Activated B cell treated with CpG ODN at 0.5 μM for 24 hours (primary cell): ENCODE data around the gene CFHR3. TPM values are rescaled to one million over a fixed set of nuclear protein-coding genes. Genes with fewer than 3 reads are reported as not detected.

ENCODE experiments used
- ATAC-seq: fragments of 200-7000 bp; cut with Tn5 transposase; one replicate; pipeline ENCODE4 v1.10.0; 2021; ENCODE audit warnings: low read depth, mild to moderate bottlenecking, moderate library complexity
- CTCF ChIA-PET: fragments of 350-600 bp; sonication (Branson Sonifier 250); formaldehyde crosslinking; loops from one replicate; lab custom pipeline; 2021; ENCODE audit warnings: antibody characterized with exemption; lab: Charles Lee
- POLR2A ChIA-PET: fragments of 350-600 bp; sonication (Branson Sonifier 250); formaldehyde crosslinking; loops from one replicate; lab custom pipeline; 2021; ENCODE audit warnings: antibody characterized with exemption; lab: Charles Lee
- DNase-seq: peaks from one replicate; pipeline ENCODE4 v3.0.0; 2022
- H3K27ac Mint-ChIP-seq: one replicate; pipeline ENCODE4 v1.8.0; 2020; ENCODE audit warnings: mixed read lengths
- H3K27me3 Mint-ChIP-seq: one replicate; pipeline ENCODE4 v1.8.0; 2021; ENCODE audit warnings: mixed read lengths
- H3K36me3 Mint-ChIP-seq: one replicate; pipeline ENCODE4 v1.8.0; 2021; ENCODE audit warnings: low read depth, mixed read lengths
- H3K4me1 Mint-ChIP-seq: one replicate; pipeline ENCODE4 v1.8.0; 2021; ENCODE audit warnings: mixed read lengths
- H3K4me3 Mint-ChIP-seq: one replicate; pipeline ENCODE4 v1.8.0; 2020; ENCODE audit warnings: mild to moderate bottlenecking, mixed read lengths
- H3K9me3 Mint-ChIP-seq: one replicate; pipeline ENCODE4 v1.8.0; 2020; ENCODE audit warnings: mixed read lengths
- intact Hi-C: fragments of 100-400 bp; cut with micrococcal nuclease; formaldehyde crosslinking; loops from one replicate; pipeline ENCODE4 v1.15.1; 2024
- total RNA-seq: library from RNA; stranded (reverse); gene quantifications from 2 replicates; pipeline ENCODE4 v1.2.3, GENCODE V29; 2022
- TF ChIP-seq, protein P1 (sequence below): fragments of 200-600 bp; IDR thresholded peaks from one replicate; pipeline ENCODE4 v1.8.0; 2022; ENCODE audit warnings: antibody characterized with exemption, mild to moderate bottlenecking

CFHR3 gene
- not detected in 2 replicates for total RNA-seq

DNA sequence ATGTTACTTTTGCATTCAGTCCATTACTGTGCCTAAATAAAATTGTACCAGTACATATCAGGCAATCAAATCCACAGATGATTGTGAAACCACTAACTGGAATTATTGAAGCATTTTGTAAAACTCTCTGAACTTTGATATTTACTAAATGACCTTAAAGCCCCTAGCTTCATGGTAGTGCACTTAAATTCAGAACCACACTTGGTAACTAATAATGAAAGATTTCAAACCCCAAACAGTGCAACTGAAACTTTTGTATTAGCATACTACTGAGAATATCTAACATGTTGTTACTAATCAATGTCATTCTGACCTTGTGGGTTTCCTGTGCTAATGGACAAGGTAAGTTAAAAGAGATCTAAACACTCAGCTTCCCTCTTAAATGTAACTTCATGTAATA, at the start of gene CFHR3:
CFHR3 (plus strand) TSS at position 238 of the 400 bp plus-strand sequence; CDS start at position 285, 47 bp downstream.
- DNase-seq (no peak), ATAC-seq (no peak)
- POLR2A ChIA-PET = no interaction called here
- no peak within 1 kb of the TSS for H3K27ac Mint-ChIP-seq
- intact Hi-C loops = no loop called here
- no peaks in the 10 kb centered on the region for H3K9me3 Mint-ChIP-seq
- H3K36me3 Mint-ChIP-seq = no peaks in the 10 kb centered on the region
- H3K4me3 Mint-ChIP-seq = no peak within 1 kb of the TSS
- TF ChIP-seq, protein P1, sequence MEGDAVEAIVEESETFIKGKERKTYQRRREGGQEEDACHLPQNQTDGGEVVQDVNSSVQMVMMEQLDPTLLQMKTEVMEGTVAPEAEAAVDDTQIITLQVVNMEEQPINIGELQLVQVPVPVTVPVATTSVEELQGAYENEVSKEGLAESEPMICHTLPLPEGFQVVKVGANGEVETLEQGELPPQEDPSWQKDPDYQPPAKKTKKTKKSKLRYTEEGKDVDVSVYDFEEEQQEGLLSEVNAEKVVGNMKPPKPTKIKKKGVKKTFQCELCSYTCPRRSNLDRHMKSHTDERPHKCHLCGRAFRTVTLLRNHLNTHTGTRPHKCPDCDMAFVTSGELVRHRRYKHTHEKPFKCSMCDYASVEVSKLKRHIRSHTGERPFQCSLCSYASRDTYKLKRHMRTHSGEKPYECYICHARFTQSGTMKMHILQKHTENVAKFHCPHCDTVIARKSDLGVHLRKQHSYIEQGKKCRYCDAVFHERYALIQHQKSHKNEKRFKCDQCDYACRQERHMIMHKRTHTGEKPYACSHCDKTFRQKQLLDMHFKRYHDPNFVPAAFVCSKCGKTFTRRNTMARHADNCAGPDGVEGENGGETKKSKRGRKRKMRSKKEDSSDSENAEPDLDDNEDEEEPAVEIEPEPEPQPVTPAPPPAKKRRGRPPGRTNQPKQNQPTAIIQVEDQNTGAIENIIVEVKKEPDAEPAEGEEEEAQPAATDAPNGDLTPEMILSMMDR = no peak
- CTCF ChIA-PET = no interaction called here
- H3K4me1 Mint-ChIP-seq = no peaks in the 10 kb centered on the region
- H3K27me3 Mint-ChIP-seq = no peaks in the 10 kb centered on the region

DNA sequence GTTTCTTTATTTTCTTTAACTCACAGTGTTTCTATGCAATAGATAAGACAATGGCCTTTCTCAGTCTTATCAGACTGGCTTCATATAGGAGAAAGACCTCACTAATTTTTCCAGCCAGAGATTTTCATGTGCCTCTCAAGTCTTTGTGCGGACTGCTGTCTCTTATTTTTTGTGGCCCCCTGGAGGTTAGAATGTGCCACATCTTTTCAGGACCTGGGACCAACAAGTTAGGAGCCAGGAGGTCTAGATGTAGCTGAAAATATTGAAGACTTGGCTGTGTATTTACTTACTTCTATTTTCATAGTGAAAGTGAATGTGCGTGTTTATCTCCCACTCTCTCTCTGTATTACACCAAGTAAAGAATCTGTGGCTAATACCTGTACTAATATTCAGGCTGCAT, 42.1 kb upstream of the CFHR3 start:
- ATAC-seq (no peak), DNase-seq (no peak)
- H3K9me3 Mint-ChIP-seq = peaks cover 5% of the 10 kb centered on the region
- ChIA-PET POLR2A (no interaction called here), CTCF (no interaction called here)
- no peak overlapping the region for H3K27ac Mint-ChIP-seq
- H3K27me3 Mint-ChIP-seq = no peaks in the 10 kb centered on the region
- TF ChIP-seq, protein P1 = no peak
- no peak overlapping the region for H3K4me3 Mint-ChIP-seq
- no peaks in the 10 kb centered on the region for H3K36me3 Mint-ChIP-seq
- H3K4me1 Mint-ChIP-seq = no peaks in the 10 kb centered on the region
- intact Hi-C loops = no loop called here

DNA sequence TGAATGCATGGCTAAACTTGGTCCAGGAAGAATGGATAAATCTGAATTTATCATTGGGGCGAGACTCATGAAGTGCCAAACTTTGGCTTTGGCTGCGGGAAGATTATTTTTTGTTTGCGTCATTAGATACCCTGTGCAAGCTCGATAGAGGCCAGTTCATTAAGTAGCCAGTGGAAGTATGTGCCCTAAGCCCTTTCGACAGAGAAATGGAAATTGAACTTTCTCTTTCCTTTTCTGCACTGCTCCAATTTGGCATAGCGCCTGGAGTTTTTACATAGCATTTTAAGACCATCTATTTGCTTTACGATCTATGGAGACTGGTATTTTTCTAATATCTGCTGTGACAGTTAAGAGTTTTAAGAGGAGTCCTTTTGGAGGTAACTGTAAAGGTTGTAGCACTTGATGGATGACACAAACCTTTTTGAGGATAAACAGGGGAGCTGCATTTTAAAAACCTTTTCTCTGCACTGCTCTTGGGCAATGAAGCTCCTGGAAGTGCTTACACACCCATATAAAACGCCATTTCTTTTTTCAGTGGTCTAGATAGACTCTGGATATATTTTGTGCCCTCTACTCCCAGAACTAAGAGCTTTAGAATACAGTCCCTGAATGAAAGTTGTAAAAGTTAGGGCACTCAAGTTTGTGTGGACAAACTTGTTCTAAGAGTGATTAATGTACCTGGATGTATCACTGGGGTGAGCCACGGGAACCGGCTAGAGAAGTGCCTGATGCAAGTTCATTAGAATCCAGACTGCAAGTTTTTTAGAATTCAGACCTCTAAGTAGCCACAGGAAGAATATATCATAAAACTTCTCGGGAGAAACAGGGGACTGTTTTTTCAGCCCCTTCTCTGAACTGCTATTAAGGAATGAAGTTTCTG, 41.3 kb upstream of the CFHR3 start:
- POLR2A ChIA-PET = no interaction called here
- CTCF ChIA-PET = no interaction called here

DNA sequence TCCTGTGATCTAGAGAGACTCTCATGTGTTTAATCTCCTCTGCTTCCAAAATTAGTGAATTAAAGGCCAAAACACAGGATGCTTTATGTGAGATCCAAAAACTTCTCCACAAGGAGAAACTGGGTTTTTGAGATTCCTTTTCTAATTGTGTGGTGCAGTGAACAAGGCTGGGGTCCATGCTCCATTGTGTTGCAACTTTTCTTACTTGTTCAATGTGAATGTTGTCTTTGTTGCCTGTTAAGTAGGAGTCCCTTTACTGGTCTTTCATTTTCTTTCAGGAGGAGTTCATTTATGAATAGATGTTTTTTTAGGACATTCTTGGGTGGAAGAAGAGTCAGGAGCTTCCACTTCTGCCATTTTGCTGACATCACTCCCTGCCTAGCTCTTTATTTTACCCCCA, 40.6 kb upstream of the CFHR3 start:
- peaks cover 11% of the 10 kb centered on the region for H3K9me3 Mint-ChIP-seq
- H3K27ac Mint-ChIP-seq = no peak overlapping the region
- DNase-seq (no peak), ATAC-seq (no peak)
- TF ChIP-seq, protein P1 = no peak
- H3K4me3 Mint-ChIP-seq = no peak overlapping the region
- no peaks in the 10 kb centered on the region for H3K36me3 Mint-ChIP-seq
- no peaks in the 10 kb centered on the region for H3K4me1 Mint-ChIP-seq
- H3K27me3 Mint-ChIP-seq = no peaks in the 10 kb centered on the region
- POLR2A ChIA-PET = no interaction called here
- intact Hi-C loops = no loop called here
- CTCF ChIA-PET = no interaction called here

More for the DNA sequence above, 41.3 kb upstream of the CFHR3 start:
- intact Hi-C loops = no loop called here
- DNase-seq (no peak), ATAC-seq (no peak)
- Mint-ChIP-seq H3K27me3 (no peaks in the 10 kb centered on the region), H3K27ac (no peak overlapping the region), H3K36me3 (no peaks in the 10 kb centered on the region), H3K4me1 (no peaks in the 10 kb centered on the region), H3K9me3 (peaks cover 11% of the 10 kb centered on the region), H3K4me3 (no peak overlapping the region)
- TF ChIP-seq, protein P1 = no peak

DNA sequence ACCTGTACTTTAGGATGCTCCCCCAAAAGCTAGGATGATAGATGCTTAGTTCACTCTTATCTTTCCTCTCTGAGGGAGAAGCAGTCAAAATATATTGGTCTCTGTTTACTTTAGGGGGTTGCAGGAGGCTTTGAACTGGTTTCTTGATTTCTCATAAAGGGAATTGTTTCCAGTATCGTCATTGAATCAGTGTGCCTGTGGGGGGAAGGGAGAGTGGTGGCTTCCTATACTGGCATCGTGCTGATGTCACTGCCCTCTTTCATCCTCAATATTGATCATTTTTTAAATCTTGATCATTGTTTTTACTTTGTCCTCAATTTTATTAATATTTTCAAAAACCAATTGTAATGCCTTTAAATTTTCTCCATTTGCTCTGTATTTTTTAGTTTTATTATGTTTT, 40.2 kb upstream of the CFHR3 start:
- H3K36me3 Mint-ChIP-seq = no peaks in the 10 kb centered on the region
- no peak for ATAC-seq
- no peaks in the 10 kb centered on the region for H3K4me1 Mint-ChIP-seq
- intact Hi-C loops = no loop called here
- H3K27ac Mint-ChIP-seq = no peak overlapping the region
- no peak for DNase-seq
- H3K4me3 Mint-ChIP-seq = no peak overlapping the region
- CTCF ChIA-PET = no interaction called here
- no peaks in the 10 kb centered on the region for H3K27me3 Mint-ChIP-seq
- TF ChIP-seq, protein P1 = no peak
- H3K9me3 Mint-ChIP-seq = peaks cover 14% of the 10 kb centered on the region
- POLR2A ChIA-PET = no interaction called here
